ENCODE results near the gene SLC19A1. TPM values are rescaled to one million over a fixed set of nuclear protein-coding genes. Genes with fewer than 3 reads are reported as not detected.

Gene SLC19A1
- total and polyA plus RNA-seq, 10 donors: 7.5 to 52.8 (median 32.4) TPM

GRCh38 chr21:45466330-45467220 lies 75.7 kb downstream of the SLC19A1 start:
- DNase-seq: peak; percentile 70
- 76 to 86% (median 83%) methylated on average over 16 to 30 of the region's 30 CpGs for WGBS, 5 donors
- TF ChIP-seq CTCF (IDR thresholded peaks at IDR 0.05 in 8 of 11, conservative IDR thresholded peaks at IDR 0.05 in 3 of 11) (no peak), POLR2AphosphoS5 (IDR thresholded peaks at IDR 0.05) (peak in 1 of 3 donors; percentile 10), POLR2A (IDR thresholded peaks at IDR 0.05) (no peak)
- Histone ChIP-seq H3K4me1 (peaks cover 0 to 37% (median 14%) of the 10 kb centered on the region in 6 donors), H3K27ac (peak overlapping the region in 1 of 8 donors; percentile 21), H3K27me3 (replicated peaks in 1 of 7) (peaks cover 0 to 19% (median 0%) of the 10 kb centered on the region in 7 donors), H3K4me3 (no peak overlapping the region), H3K36me3 (peaks cover 0 to 12% (median 0%) of the 10 kb centered on the region in 6 donors), H3K9me3 (peaks cover 0 to 20% (median 14%) of the 10 kb centered on the region in 8 donors)
- intact Hi-C loops (cut with DNase I; ENCODE audit: low total_unique reads): no loop called here

DNA sequence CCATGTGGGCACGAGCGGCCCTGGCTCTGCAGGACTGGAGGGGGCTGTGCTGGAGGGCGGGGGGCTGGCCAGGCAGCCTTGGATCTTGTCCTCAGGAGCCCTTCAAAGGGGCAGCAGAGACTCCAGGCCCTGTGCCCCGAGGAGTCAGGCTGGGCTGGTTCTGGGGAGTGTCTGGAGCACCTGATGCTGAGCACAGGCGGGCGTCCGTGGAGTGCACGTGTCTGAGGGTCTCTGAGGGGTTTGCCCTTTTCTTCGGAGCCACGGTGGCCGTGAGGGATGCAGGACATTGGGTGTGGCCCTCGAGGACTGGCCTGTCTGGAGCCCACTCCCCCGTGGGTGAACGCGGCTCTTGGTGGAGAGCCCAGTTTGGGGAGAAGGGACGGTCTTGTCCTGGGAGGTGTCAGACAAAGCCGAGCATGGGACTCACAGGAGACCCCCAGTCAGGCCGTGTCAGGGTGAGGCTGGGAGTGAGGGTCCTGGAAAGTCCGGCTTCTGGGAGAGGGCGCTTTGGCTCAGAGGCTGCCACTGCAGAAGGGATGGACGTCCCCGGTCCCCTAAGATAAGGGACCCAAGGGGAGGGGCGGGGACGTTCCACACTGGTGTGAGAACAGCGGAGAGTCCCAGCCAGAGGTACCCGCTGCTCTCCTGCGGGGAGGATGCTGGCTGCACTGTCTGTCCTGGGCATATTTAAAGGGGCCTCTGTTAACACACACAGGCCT lies 76.5 kb downstream of the SLC19A1 start:
- no peak overlapping the region for H3K27ac ChIP-seq
- intact Hi-C loops (cut with DNase I; ENCODE audit: low total_unique reads): no loop called here
- no peak for TF ChIP-seq POLR2AphosphoS5 (IDR thresholded peaks at IDR 0.05)
- TF ChIP-seq POLR2A (IDR thresholded peaks at IDR 0.05): no peak
- TF ChIP-seq CTCF (IDR thresholded peaks at IDR 0.05 in 8 of 11, conservative IDR thresholded peaks at IDR 0.05 in 3 of 11): no peak
- DNase-seq: peak; percentile 72
- H3K27me3 ChIP-seq (replicated peaks in 1 of 7): peaks cover 0 to 19% (median 0%) of the 10 kb centered on the region in 7 donors
- peaks cover 0 to 12% (median 0%) of the 10 kb centered on the region in 6 donors for H3K36me3 ChIP-seq
- 86 to 93% (median 90%) methylated on average over 14 to 27 of the region's 27 CpGs for WGBS, 5 donors
- peaks cover 0 to 25% (median 19%) of the 10 kb centered on the region in 8 donors for H3K9me3 ChIP-seq
- H3K4me3 ChIP-seq: no peak overlapping the region
- peaks cover 0 to 29% (median 10%) of the 10 kb centered on the region in 6 donors for H3K4me1 ChIP-seq

GRCh38 chr21:45465105-45465504 lies 77.1 kb downstream of the SLC19A1 start:
- Histone ChIP-seq H3K4me3 (no peak overlapping the region), H3K36me3 (peaks cover 0 to 12% (median 0%) of the 10 kb centered on the region in 6 donors), H3K27ac (no peak overlapping the region), H3K4me1 (peaks cover 0 to 25% (median 8%) of the 10 kb centered on the region in 6 donors), H3K27me3 (replicated peaks in 1 of 7) (peaks cover 0 to 19% (median 0%) of the 10 kb centered on the region in 7 donors), H3K9me3 (peaks cover 0 to 25% (median 19%) of the 10 kb centered on the region in 8 donors)
- peak; percentile 58 for DNase-seq
- TF ChIP-seq POLR2AphosphoS5 (IDR thresholded peaks at IDR 0.05): no peak
- no peak for TF ChIP-seq CTCF (IDR thresholded peaks at IDR 0.05 in 8 of 11, conservative IDR thresholded peaks at IDR 0.05 in 3 of 11)
- TF ChIP-seq POLR2A (IDR thresholded peaks at IDR 0.05): no peak
- intact Hi-C loops (cut with DNase I; ENCODE audit: low total_unique reads): no loop called here
- 45 to 52% (median 49%) methylated on average over 13 to 16 of the region's 16 CpGs for WGBS, 5 donors
